GM12874 (cell line): ENCODE measurements around the gene CCR5AS.

Experiments used
- CTCF ChIP-seq: IDR thresholded peaks from 2 replicates; pipeline ENCODE4 v1.5.1; 2011; ENCODE audit warnings: low read depth, mild to moderate bottlenecking, control low read depth, low read length, moderate library complexity; ENCODE audit not compliant: insufficient read depth

The CCR5AS gene

GRCh38 chr3:46367811-46368210 lies 39.1 kb downstream of the CCR5AS start:
- TF ChIP-seq CTCF, result no peak

- TF ChIP-seq CTCF, result no peak
Measured at GRCh38 chr3:46365737-46366524, 40.9 kb downstream of the CCR5AS start.

GRCh38 chr3:46365041-46365440 lies 41.8 kb downstream of the CCR5AS start:
- TF ChIP-seq CTCF, result no peak

GRCh38 chr3:46361408-46362283 lies 45.2 kb downstream of the CCR5AS start:
- no peak for TF ChIP-seq CTCF

GRCh38 chr3:46360907-46361306 lies 46.0 kb downstream of the CCR5AS start:
- TF ChIP-seq CTCF, result no peak

- TF ChIP-seq CTCF, result no peak
Measured at GRCh38 chr3:46359733-46360493, 47.0 kb downstream of the CCR5AS start.

- no peak for TF ChIP-seq CTCF
Measured at GRCh38 chr3:46358466-46358865, 48.4 kb downstream of the CCR5AS start.
